ENCODE results near the gene NACAD.

NACAD gene, protein sequence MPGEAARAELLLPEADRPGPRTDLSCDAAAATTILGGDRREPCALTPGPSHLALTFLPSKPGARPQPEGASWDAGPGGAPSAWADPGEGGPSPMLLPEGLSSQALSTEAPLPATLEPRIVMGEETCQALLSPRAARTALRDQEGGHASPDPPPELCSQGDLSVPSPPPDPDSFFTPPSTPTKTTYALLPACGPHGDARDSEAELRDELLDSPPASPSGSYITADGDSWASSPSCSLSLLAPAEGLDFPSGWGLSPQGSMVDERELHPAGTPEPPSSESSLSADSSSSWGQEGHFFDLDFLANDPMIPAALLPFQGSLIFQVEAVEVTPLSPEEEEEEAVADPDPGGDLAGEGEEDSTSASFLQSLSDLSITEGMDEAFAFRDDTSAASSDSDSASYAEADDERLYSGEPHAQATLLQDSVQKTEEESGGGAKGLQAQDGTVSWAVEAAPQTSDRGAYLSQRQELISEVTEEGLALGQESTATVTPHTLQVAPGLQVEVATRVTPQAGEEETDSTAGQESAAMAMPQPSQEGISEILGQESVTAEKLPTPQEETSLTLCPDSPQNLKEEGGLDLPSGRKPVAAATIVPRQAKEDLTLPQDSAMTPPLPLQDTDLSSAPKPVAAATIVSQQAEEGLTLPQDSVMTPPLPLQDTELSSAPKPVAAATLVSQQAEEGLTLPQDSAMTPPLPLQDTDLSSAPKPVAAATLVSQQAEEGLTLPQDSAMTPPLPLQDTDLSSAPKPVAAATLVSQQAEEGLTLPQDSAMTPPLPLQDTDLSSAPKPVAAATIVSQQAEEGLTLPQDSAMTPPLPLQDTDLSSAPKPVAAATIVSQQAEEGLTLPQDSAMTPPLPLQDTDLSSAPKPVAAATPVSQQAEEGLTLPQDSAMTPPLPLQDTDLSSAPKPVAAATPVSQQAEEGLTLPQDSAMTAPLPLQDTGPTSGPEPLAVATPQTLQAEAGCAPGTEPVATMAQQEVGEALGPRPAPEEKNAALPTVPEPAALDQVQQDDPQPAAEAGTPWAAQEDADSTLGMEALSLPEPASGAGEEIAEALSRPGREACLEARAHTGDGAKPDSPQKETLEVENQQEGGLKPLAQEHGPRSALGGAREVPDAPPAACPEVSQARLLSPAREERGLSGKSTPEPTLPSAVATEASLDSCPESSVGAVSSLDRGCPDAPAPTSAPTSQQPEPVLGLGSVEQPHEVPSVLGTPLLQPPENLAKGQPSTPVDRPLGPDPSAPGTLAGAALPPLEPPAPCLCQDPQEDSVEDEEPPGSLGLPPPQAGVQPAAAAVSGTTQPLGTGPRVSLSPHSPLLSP (N-terminal part only)

DNA sequence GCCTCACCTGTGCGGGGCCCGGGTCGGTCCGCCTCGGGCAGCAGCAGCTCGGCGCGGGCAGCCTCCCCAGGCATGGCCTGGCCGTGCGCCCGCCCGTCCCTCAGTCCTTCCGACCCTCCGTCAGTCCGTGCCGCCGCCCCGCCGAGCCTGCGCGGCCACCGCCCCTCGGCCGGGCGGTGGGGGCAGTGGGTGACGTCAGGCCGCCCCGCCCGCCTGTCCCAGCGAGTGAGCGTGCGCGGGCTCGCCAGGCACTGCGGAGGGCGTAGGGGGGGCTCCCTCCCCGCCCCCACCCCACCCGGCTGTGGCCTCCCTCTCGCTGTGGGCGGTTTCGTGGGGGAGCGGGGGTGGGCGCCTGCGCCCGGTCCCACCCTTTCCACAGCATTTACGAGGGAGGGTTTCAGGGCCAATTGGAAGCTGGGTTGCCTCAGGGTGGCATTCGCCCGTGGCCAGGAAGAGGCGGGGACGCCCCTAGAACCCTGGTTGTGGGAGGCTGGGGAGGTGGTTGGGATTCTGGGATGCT lies at the start of gene NACAD:
TSS of gene NACAD (minus strand) at position 149 of the 520 bp plus-strand sequence. CDS start at position 74, 75 bp downstream.
- DNase-seq (ENCODE audit: low read depth) = no peak

DNA sequence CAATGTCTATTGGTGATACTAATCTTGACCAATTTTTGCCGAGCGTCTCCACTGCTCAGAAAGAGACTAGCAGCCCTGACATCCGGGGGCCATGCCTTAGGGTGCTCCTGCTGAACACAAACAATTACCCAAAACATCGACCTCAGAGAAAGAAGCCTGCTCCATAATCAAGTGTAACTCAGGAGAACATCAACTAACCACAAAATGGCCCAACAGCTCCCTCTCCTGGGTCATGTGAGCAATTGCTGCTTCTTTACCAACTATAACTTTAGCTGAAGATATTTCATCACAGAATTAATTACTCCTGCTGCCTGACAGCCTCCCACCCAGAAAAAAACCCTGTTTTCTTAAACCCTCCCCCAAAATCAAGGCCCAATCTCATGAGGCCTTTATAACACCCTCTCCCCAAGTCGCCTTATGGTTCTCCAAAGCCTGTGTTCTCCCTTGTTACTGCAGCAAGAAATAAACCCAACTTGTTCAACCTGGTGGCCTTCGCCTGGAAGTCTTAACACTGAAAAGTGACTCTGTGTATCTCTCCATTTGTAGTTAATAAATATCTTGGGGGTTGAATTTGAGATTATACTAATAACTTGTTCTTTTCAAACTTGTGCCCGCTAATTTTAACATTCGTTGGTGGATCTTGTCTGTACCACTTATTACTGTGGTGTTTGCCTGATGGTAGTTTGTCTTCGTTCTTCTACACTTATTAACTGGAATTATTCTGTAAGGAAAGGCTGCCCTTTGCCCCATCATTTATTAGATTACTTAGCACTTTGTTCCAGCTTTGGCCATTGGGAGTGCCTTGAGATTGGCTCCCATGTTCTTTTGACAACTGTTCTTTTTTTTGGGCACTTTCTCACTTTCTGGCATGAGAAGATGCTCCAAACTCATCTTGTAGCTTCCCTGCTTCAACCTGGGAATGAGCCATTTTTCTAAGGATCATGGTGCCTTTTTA lies 47.6 kb upstream of the NACAD start:
- peak; percentile 57 for DNase-seq (ENCODE audit: low read depth)

DNA sequence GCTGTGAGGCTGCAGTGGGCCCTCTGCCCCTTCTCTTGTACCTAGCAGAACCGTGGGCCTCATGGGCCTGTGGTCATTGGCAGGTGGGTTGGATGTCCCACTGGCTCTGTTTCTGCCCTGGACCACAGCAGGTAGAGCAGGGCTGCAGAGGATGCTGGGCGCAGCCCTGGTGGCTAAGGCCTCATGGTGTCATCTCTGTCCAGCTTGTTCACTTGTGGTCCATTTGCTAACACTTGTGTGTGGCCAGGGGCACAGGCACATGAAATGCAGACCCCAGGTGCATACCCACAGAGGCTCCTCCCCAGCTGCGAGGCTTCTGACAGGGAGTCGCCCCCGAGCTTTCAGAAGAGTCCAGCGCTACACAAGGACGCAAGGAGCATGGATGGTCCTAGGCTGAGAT lies 45.1 kb upstream of the NACAD start:
- DNase-seq (ENCODE audit: low read depth) = no peak

DNA sequence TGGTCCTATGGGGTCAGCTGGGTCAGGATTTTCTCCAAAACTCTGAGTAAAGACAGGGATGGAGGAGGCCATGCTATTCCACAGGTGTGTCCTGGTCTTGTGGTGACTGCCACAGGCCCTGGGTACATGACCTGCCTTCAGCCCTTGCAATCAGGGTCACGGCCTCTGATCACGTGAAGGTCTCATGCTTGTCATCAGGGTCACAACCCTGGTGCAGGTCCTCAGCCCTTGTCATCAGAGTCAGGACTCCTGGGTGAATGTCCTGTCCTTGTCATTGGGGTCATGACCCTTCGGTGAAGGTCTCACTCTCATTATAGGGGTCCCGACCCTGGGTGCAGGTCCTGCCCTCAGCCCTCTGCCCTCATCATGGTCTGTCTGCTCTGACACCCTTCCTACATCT lies 44.6 kb upstream of the NACAD start:
- DNase-seq (ENCODE audit: low read depth) = no peak

DNA sequence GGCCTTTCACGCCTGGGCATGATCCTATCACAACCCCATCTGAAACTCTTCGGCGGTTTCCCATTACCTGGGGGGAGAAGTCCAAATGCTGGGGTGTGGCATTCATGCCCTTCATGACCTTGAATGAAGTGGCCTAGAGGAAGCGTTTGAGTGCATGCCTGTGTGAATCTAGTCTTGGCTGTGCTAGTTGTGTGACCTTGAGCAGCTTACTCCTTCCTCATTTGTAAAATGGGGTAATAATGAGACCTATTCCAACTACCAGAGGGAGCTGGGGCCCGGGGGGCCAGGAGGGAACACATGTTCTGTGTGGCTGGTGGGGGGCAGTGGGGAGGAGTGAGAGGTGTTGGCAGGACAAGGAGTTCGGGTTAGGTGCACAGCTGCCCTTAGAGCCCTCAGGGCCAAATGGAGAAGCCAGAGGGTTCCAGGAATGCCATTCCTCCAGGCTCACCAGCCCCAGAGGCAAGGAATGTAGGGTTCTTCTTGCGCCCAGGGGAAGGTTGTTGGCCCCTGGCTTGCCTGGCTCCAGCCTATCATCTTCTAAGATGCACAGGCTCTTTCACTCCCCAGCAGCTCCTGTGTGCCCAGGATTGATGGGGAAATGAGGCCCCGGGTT lies 44.0 kb upstream of the NACAD start:
- no peak for DNase-seq (ENCODE audit: low read depth)

DNA sequence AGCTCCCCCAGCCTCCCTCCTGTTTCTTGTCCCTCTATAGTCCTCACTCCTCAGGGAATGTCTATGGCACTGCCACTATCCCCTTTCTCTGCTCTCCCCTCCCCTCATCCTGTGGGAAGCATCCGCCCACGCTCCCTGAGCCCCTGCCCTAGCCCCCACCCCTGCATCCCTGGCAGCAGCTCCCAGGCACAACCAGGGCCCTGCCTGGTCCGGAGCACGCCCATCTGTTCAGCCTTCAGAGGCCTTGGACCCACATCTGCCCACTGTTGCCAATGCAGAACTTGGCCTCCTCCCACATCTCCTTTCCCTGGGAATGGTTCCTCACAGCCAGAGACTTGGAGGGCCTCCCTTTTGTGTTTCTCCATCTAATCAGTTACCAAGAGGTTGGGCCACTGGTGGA lies 43.1 kb upstream of the NACAD start:
- DNase-seq (ENCODE audit: low read depth) = no peak

DNA sequence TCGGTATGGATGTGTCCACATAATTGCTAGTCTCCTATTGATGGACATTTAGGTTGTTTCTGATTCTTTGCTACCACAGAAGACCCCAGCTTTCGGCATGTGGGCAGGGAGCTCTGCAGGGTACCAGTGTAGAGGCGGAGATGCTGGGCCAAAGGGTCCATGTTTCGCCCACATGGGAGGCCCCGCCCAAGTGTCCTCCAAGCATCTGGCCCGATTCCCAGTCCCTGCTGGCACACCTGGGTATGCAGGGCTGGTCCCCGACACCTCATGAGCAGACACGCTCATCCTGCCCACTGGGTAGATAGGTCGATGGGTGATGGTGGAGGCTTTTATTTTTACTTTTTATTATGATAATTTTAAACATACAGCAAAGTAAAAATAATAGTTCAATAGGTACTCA lies 42.1 kb upstream of the NACAD start:
- no peak for DNase-seq (ENCODE audit: low read depth)

DNA sequence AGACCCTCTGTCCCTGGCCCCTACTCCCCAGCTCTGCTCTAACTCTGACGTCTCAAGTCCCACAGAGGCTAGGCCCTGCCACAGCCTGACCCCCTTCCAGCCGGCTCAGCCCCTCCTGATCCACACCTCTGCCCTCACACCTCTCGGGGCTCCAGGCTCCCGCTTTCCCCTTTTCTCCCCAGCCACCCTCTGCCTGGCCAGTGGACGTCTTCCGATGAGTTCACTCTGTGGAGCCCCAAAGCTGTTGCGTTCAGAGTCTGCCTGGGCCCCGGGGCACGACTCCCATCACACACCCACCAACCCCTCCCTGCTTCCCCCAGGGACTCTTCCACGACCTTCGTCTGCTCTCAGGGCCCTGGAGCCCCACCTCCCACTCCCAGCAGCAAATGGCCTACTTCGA lies 41.1 kb upstream of the NACAD start:
- DNase-seq (ENCODE audit: low read depth) = no peak

DNA sequence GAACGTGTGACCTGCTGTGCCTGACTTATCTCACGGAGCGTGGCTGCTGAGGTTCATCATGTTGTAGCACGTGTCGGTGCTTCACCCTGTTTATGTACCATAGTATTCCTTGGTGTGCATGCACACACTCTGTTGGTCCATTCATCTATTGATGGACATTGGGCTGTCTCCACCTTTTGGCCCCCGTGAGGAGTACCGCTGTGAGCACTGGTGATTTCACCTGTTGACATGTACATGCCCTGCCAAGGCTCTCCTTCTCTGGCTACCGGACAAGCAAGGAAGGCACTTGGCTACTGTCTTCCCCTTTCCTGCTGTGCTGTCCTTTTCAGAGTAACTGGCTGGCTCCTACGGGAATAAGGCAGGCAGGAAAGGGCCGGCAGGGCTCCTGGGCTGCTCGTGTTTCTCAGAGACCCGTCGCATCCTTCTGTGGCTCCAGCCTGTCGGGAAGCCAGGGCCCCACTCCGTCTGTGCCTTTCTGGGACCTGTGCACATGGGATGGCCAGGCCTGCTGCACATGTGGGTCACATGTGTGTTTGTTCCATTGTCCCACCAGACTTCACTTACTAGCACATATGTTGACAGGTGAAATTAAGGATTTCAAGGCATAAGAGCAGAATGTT lies 40.5 kb upstream of the NACAD start:
- no peak for DNase-seq (ENCODE audit: low read depth)

DNA sequence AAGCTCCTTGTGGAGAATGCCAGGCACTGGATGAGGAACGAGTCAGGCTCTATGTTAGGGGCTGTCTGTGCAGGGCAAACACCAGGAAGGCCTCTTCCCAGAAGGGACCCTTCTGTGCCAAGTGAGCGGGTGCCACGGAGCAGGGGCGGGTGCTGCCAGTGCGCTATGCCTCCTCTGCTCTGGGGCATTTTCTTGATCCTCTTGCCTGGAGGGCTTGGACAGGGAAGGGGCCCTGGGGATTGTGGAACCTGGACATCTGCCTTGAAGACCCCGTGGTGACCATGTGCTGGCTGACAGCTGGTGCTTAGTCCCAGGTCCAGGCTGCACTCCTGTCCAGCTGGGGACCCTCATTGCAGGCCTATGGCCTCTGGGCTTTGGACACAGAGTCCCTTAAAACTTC lies 38.2 kb upstream of the NACAD start:
- DNase-seq (ENCODE audit: low read depth) = no peak

DNA sequence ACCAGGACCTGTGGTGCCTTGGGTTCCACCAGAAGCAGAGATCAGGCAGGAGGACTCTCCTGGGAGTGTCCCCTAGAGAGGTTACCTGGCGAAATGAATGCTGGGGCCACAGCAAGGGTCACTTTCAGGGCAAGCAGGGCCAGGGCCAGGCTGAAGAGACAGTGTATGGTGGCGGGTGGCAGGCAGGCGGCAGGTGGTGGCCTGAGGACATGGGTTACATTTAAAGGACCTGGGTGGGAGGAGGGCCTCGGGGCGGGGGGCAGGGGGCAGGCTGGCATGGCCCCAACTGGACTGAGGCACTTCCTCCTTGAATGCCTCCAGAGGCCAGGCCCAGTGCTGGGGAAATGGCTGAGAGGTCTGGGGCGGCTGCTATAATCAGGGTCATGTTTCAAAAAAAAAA lies 37.4 kb upstream of the NACAD start:
- DNase-seq (ENCODE audit: low read depth) = no peak

DNA sequence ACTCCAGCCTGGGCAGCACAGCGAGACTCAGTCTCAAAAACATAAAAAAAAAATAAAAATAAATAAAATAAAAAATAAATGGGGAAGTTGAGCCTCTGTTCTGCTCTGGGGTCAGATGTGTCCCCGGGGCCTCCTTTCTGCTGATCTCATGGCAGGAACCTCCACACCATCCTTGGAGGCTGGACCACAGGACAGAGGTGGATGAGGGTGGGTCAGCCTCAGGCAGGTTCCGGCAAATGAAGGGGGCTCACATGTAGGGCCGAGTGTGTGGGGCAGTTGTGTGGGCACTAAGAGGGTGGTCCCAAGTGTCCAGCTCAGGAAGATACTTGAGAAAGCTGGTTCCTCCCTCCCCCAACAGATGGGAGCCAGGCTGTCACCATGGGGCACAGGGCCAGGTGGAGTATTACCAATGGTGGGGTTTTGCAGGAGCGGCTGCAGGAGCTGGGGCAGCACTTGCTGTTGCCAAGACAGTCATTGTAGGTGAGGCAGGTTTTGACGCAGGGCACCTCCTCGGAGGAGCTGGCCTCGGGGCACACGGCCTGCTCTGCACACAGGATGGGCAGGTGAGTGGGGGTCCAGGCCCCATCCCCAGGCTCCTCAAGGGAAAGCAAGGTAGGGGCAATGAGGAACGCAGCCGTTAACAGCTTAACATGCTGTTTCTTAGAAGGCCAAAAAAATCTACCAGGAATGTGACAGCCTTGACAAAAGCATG lies 36.6 kb upstream of the NACAD start:
- DNase-seq (ENCODE audit: low read depth) = no peak

DNA sequence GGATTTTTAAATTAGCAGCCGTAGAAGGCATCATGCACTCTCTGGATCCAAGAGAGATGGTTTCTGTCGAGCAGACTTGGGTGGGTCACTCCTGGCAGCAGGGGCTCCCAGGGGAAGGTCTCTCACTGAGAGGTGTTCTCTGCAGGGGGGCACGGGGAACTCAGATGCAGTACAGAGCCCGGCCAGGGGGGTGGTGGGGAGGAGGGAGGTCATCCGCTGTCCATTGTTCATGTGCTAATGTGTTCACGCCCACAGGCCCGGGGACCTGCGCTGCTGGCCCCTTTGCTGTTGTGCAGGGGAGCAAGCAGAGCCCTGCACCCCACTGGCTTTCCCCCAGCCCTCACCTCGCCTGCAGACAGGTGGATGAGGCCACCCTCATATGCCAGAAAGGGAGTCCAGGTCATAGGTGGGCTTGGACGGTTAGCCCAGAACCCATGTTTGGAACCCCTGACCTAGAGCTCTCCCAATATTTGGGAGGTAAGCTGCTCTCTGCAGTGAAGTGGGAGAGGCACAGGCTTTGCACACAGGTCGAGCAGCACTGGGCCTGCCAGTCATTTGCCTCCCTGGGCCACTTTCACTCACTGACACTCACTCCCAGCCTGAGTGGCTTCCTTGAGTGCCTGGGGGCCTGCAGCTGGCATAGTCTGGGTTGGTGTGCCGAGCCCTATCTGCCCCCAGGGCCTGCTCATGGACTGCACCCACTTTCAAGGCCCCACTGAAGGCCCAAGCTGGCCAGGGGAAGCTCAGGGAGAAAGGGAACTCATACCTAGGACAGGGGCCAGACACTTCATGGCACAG lies 35.3 kb upstream of the NACAD start:
- no peak for DNase-seq (ENCODE audit: low read depth)

DNA sequence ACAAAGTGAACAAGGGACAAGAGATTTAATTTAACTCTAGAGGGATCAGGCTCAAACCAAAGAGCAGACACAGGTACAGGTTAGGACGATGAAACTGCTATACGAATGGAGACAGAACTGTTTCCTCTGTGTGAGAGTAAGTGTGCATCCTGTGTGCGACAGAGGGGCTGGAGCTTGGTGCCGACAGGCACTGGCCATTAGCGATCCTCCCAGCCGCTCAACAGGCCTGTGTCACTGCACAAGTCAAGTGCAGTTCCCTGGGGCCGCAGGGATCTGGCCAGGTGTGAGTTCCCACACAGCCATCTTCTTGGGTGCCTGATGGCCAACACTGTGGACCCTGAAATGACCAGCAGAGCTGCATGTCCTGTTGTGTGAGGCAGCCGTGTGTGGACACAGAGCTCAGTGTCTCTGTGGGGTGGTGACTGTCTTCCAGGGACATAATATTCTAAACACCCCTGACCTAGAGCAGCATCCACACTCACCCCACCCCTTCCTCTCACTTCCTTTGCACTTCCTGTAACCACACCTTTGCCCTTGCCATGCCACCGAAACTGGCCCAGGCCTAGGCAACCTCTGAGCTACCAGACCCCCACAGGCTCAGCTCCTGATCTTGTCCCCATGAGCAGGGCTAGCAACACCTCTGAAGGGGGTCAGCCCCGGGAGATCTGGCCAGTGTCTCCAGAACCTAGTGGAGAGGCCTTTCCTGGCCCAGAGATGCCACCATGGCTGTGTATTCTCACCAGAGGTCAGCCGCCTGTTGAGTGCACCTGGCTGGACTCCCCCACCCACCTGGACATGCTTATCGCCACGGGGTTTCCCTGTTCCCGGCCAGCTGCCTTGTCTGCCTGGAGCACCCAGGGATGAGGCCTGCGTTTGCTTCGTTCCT lies 34.4 kb upstream of the NACAD start:
- DNase-seq (ENCODE audit: low read depth) = no peak

DNA sequence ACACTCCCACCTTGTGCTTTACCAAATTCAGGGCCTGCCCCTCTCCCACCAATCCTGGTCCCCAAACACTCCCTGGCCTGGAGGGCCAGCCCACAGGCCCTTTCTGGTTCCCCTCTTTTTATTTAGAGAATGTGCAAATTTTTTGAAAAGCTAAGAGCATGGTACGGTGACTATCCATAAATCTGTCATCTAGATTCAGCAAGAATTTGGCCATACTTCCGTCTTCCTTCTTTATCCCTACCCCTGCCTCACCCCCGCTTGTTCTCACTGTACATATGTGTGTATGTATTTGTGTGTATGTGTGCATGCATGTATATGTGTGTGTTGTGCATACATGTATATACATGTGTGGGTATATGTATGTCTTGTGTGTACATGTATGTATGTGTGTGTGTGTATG lies 30.8 kb upstream of the NACAD start:
- DNase-seq (ENCODE audit: low read depth) = no peak

DNA sequence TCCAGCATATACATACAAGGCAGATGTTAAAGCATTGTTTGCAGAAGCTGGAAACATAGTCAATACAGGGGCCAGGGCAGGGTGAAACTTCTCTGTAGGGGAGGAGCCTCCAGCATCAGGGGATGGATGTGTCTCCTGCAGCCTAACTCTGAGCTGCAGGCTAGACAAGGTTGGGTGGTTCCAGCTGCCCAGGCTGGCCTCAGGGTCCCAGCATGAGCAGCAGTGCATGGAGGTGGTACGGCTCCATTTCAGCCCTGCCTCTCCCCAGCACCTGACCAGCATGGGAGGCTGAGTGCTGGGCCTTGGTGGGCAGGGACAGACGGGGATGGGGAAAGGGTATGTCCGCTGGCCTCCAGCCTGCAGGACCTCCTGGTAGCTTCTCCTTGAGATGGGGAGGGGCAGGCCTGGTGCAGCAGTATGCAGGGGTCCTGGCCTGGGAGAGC lies 30.1 kb upstream of the NACAD start:
- DNase-seq (ENCODE audit: low read depth) = no peak

DNA sequence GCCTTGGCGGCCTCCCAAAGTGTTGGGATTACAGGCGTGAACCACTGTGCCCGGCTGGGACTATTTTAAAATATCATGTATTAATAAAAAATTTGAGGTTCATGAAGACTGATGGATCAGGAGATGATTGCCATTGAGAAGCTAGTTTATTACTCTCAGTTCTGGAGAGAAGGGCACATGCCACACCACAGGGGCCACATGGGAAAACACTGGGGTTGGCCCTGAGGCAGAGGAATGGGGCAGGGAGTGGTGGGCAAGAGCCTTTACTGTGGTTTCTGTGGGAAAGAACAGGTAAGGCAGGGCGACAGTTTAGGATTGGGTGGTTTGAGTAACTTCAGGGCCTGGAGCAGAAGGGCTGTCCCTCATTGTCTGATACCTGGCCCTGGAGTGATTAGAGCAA lies 29.5 kb upstream of the NACAD start:
- no peak for DNase-seq (ENCODE audit: low read depth)
